ENCODE data around the gene KLHDC1. TPM values are rescaled to one million over a fixed set of nuclear protein-coding genes. Genes with fewer than 3 reads are reported as not detected.

KLHDC1 gene
- polyA plus RNA-seq, 1 of the 3 experiments (the other 2 are of a cell fraction) = 0.31 TPM

- no peaks in the 10 kb centered on the region for H3K9me3 ChIP-seq
- H3K4me3 ChIP-seq (ENCODE audit: low read depth in 2 of 2, low read length in 1 of 2) = no peak overlapping the region
- H4K20me1 ChIP-seq (ENCODE audit: insufficient read depth) = no peaks in the 10 kb centered on the region
- ChIA-PET CTCF (interaction anchor here (1.5 kb wide), 1 partner anchor 18 kb away, joined by 3 read pairs; no protein-coding TSS in a partner anchor), POLR2A (no interaction called here)
- WGBS (ENCODE audit: low lambda C conversion rate) = 73% methylated on average over 2 of the region's 2 CpGs
- H3K4me1 ChIP-seq (ENCODE audit: control insufficient read depth in 1 of 2, insufficient read depth in 2 of 2, low read depth in 1 of 2, low read length in 1 of 2) = no peaks in the 10 kb centered on the region
- peaks cover 4 to 21% of the 10 kb centered on the region in 2 experiments for H3K36me3 ChIP-seq (replicated peaks in 1 of 2; ENCODE audit: control insufficient read depth in 1 of 2, insufficient read depth in 2 of 2, low read length in 1 of 2)
- H3F3A ChIP-seq (replicated peaks; ENCODE audit: insufficient read depth) = peaks cover 3% of the 10 kb centered on the region
- no peak overlapping the region for H3K27ac ChIP-seq (ENCODE audit: low read depth in 2 of 2, low read length in 1 of 2)
- H3K9ac ChIP-seq = no peak overlapping the region
- no peak for DNase-seq
- H2AFZ ChIP-seq (ENCODE audit: low read depth) = no peak overlapping the region
- no peaks in the 10 kb centered on the region for H3K9me2 ChIP-seq
- H3K79me2 ChIP-seq (ENCODE audit: insufficient read depth) = no peaks in the 10 kb centered on the region
- H3K4me2 ChIP-seq = no peak overlapping the region
- no peaks in the 10 kb centered on the region for H3K27me3 ChIP-seq (ENCODE audit: insufficient read depth)
- TF ChIP-seq USF2 (IDR thresholded peaks at IDR 0.05; ENCODE audit: borderline replicate concordance, low read depth, low read length) (no peak), REST (IDR thresholded peaks at IDR 0.05; ENCODE audit: low read depth, low read length) (no peak), SIN3A (IDR thresholded peaks at IDR 0.05; ENCODE audit: borderline replicate concordance, low read depth, low read length) (no peak)
Observed at GRCh38 chr14:49659526-49660455, 33.1 kb upstream of the KLHDC1 start.

GRCh38 chr14:49670475-49670874, 22.4 kb upstream of the KLHDC1 start:
- Histone ChIP-seq H3K27me3 (ENCODE audit: insufficient read depth) (no peaks in the 10 kb centered on the region), H3K9ac (no peak overlapping the region), H3K79me2 (ENCODE audit: insufficient read depth) (no peaks in the 10 kb centered on the region), H3K36me3 (replicated peaks in 1 of 2; ENCODE audit: control insufficient read depth in 1 of 2, insufficient read depth in 2 of 2, low read length in 1 of 2) (peaks cover 0 to 2% of the 10 kb centered on the region in 2 experiments), H3F3A (replicated peaks; ENCODE audit: insufficient read depth) (peaks cover 3% of the 10 kb centered on the region), H4K20me1 (ENCODE audit: insufficient read depth) (no peaks in the 10 kb centered on the region), H3K4me2 (no peak overlapping the region), H3K27ac (ENCODE audit: low read depth in 2 of 2, low read length in 1 of 2) (no peak overlapping the region), H3K9me3 (no peaks in the 10 kb centered on the region), H3K9me2 (no peaks in the 10 kb centered on the region), H3K4me3 (ENCODE audit: low read depth in 2 of 2, low read length in 1 of 2) (no peak overlapping the region), H3K4me1 (ENCODE audit: control insufficient read depth in 1 of 2, insufficient read depth in 2 of 2, low read depth in 1 of 2, low read length in 1 of 2) (no peaks in the 10 kb centered on the region), H2AFZ (ENCODE audit: low read depth) (no peak overlapping the region)
- ChIA-PET CTCF (interaction anchor here (0.7 to 1.1 kb wide), 2 partner anchors 15 to 191 kb away, joined by 3 read pairs; no protein-coding TSS in a partner anchor), POLR2A (no interaction called here)
- TF ChIP-seq RAD21 (IDR thresholded peaks at IDR 0.05; ENCODE audit: low read length) (no peak), FOXJ3 (CRISPR knock-in tag; IDR thresholded peaks at IDR 0.05) (no peak), CHD2 (IDR thresholded peaks at IDR 0.05; ENCODE audit: low read length, partially characterized antibody) (no peak), EP300 (IDR thresholded peaks at IDR 0.05; ENCODE audit: borderline replicate concordance in 1 of 2, low read depth in 1 of 2, low read length in 1 of 2) (no peak), GABPA (IDR thresholded peaks at IDR 0.05; ENCODE audit: low read depth) (no peak), REST (IDR thresholded peaks at IDR 0.05; ENCODE audit: low read depth, low read length) (no peak), FOXM1 (IDR thresholded peaks at IDR 0.05; ENCODE audit: low read depth) (no peak), FOSL2 (IDR thresholded peaks at IDR 0.05; ENCODE audit: borderline replicate concordance, low read depth) (no peak), POLR2AphosphoS5 (IDR thresholded peaks at IDR 0.05; ENCODE audit: low read depth, low read length) (no peak), YY1 (IDR thresholded peaks at IDR 0.05; ENCODE audit: low read depth) (no peak), SMC3 (IDR thresholded peaks at IDR 0.05; ENCODE audit: low read depth, low read length) (no peak), USF2 (IDR thresholded peaks at IDR 0.05; ENCODE audit: borderline replicate concordance, low read depth, low read length) (no peak), IRF3 (IDR thresholded peaks at IDR 0.05; ENCODE audit: low read depth, low read length) (no peak)
- DNase-seq = no peak

All from SK-N-SH (cell line).